ENCODE data around the gene AK1. TPM values are rescaled to one million over a fixed set of nuclear protein-coding genes. Genes with fewer than 3 reads are reported as not detected.

AK1 gene
- total and polyA plus RNA-seq, 2 of the 13 experiments (the other 11 are each of a cell fraction or from before 2014, with no cell fraction given): 19.1 to 32.8 TPM

DNA sequence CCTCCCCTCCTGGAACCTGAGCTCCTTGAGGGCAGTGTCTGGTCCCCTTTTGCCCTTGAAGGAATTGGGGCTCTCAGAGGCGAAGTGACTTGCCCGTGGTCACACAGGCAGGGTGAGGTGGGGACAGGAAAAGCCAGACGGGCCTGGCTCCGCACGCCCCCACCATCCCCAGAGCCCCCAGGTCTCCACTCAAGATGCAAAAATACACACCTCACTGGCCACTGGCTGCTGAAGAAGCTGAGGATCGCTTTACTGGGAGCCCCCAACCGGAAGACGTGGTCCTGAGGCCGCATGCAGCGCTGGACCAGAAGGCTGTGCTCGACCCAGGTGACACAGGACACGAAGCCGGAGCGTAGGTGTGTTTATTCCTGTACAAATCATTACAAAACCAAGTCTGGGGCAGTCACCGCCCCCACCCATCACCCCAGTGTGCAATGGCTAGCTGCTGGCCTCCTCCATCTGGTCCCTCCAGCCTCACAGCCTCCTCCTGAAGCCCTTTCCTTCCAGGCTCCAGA is 7.6 kb upstream of the AK1 start:
- Histone ChIP-seq H4K20me1 (ENCODE audit: insufficient read depth, low read length) (no peaks in the 10 kb centered on the region), H3K4me3 (replicated peaks in 1 of 3; ENCODE audit: insufficient read depth in 1 of 3, low read depth in 2 of 3, low read length in 3 of 3) (no peak overlapping the region), H3K79me2 (ENCODE audit: insufficient read depth, low read length) (no peaks in the 10 kb centered on the region), H3K4me2 (ENCODE audit: low read depth, low read length) (no peak overlapping the region), H3K9ac (ENCODE audit: insufficient read depth, low read depth, low read length) (no peak overlapping the region), H3K4me1 (ENCODE audit: insufficient read depth, low read length) (peaks cover 4% of the 10 kb centered on the region; the same call in 1 of the 2 replicates), H3K36me3 (replicated peaks in 1 of 2; ENCODE audit: control insufficient read depth in 1 of 2, insufficient read depth in 2 of 2, low read length in 2 of 2) (peaks cover 9 to 23% of the 10 kb centered on the region in 2 experiments; a peak in 4 of 5 replicates), H3K9me3 (ENCODE audit: low read length) (no peaks in the 10 kb centered on the region), H3K27ac (ENCODE audit: extremely low read length, insufficient read depth, low read length) (no peak overlapping the region), H3K27me3 (ENCODE audit: control insufficient read depth in 1 of 2, insufficient read depth in 2 of 2, low read length in 2 of 2) (no peaks in the 10 kb centered on the region), H2AFZ (ENCODE audit: low read length) (no peak overlapping the region)
- CTCF ChIA-PET (ENCODE audit: low intra/inter-chr PET ratio, low total read pairs): no interaction called here
- ATAC-seq (no peak; the same call in 2 of the 3 replicates), FAIRE-seq (no peak), DNase-seq (ENCODE audit: low spot score) (no peak)
- TF ChIP-seq, protein P1, sequence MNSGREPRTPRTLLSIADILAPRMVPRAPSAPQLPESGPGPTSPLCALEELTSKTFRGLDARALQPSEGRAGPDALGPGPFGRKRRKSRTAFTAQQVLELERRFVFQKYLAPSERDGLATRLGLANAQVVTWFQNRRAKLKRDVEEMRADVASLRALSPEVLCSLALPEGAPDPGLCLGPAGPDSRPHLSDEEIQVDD (CRISPR knock-in tag; IDR thresholded peaks at IDR 0.05; ENCODE audit: borderline replicate concordance): no peak
- TF ChIP-seq, protein P2, sequence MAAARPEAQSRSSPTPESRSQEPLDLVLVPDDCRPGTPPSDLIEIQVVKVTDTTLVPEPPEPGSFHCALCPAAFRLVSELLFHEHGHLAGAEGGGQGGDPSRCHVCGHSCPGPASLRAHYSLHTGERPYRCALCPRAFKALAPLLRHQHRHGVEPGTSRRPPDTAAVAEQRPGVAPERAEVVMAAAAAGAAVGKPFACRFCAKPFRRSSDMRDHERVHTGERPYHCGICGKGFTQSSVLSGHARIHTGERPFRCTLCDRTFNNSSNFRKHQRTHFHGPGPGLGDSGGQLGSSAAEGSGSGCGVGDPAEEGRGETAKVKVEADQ (CRISPR knock-in tag; IDR thresholded peaks at IDR 0.05; ENCODE audit: borderline replicate concordance): no peak
- TF ChIP-seq AGO2 (optimal IDR thresholded peaks at IDR 0.05; ENCODE audit: low read depth, low read length) (no peak), MLLT10 (CRISPR knock-in tag; IDR thresholded peaks at IDR 0.05) (no peak)
- TF ChIP-seq, protein P3, sequence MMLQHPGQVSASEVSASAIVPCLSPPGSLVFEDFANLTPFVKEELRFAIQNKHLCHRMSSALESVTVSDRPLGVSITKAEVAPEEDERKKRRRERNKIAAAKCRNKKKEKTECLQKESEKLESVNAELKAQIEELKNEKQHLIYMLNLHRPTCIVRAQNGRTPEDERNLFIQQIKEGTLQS (CRISPR knock-in tag; IDR thresholded peaks at IDR 0.05): no peak
- 98% methylated on average over 9 of the region's 15 CpGs for WGBS (ENCODE audit: low lambda C conversion rate)
- POLR2A ChIA-PET: interaction anchor here (0.7 to 2.7 kb wide), 5 partner anchors 10 to 83 kb away, joined by 3 to 12 read pairs (median 3); partner anchors contain the start of genes FPGS and ST6GALNAC4
- no TSS peak for BruUV-seq (replicated peaks)
- intact Hi-C loops (cut with micrococcal nuclease; ENCODE audit: unreplicated experiment): no loop called here
- in situ Hi-C loops (cut with HindIII; ENCODE audit: extremely low pct_ligation_motif_present, low pct_unique_long_range_greater_than_20kb): no loop called here

DNA sequence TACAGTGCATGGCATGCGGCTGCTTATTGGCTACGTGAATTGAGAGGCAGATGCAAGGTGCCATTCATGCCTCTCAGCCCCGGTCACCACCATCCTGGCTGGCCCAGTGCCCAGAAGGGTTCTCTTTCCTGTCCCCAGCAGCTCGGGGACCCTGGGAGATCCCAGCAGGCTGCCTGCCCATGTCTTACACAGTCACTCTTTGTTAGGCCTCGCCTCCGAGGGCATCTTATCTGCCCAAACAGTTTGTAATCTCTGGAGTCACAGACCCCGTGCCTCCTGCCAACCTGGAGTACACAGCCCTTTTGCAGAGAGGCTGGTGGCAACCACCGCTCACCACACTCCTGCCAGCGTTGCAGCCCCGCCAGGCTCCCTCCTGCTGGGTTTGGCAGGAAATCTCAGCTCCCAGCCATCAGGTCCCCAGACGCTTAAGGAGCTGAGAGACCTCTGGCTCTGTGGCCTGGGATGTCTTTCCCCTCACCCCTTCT is 7.0 kb upstream of the AK1 start:
- Histone ChIP-seq H3K27me3 (ENCODE audit: control insufficient read depth in 1 of 2, insufficient read depth in 2 of 2, low read length in 2 of 2) (no peaks in the 10 kb centered on the region), H3K79me2 (ENCODE audit: insufficient read depth, low read length) (no peaks in the 10 kb centered on the region), H3K4me3 (replicated peaks in 1 of 3; ENCODE audit: insufficient read depth in 1 of 3, low read depth in 2 of 3, low read length in 3 of 3) (no peak overlapping the region), H3K9me3 (ENCODE audit: low read length) (no peaks in the 10 kb centered on the region), H3K4me1 (ENCODE audit: insufficient read depth, low read length) (peaks cover 4% of the 10 kb centered on the region; the same call in 1 of the 2 replicates), H4K20me1 (ENCODE audit: insufficient read depth, low read length) (no peaks in the 10 kb centered on the region), H3K9ac (ENCODE audit: insufficient read depth, low read depth, low read length) (no peak overlapping the region), H3K4me2 (ENCODE audit: low read depth, low read length) (no peak overlapping the region), H3K36me3 (replicated peaks in 1 of 2; ENCODE audit: control insufficient read depth in 1 of 2, insufficient read depth in 2 of 2, low read length in 2 of 2) (peaks cover 9 to 19% of the 10 kb centered on the region in 2 experiments; a peak in 4 of 5 replicates), H3K27ac (ENCODE audit: extremely low read length, insufficient read depth, low read length) (no peak overlapping the region), H2AFZ (ENCODE audit: low read length) (no peak overlapping the region)
- FAIRE-seq (no peak), DNase-seq (ENCODE audit: low spot score) (no peak), ATAC-seq (no peak; the same call in none of the 3 replicates)
- CTCF ChIA-PET (ENCODE audit: low intra/inter-chr PET ratio, low total read pairs): no interaction called here
- no TSS peak for BruUV-seq (replicated peaks)
- POLR2A ChIA-PET: interaction anchor here (1.7 to 2.7 kb wide), 2 partner anchors 10 to 13 kb away, joined by 4 to 12 read pairs; no protein-coding TSS in a partner anchor
- intact Hi-C loops (cut with micrococcal nuclease; ENCODE audit: unreplicated experiment): no loop called here
- in situ Hi-C loops (cut with HindIII; ENCODE audit: extremely low pct_ligation_motif_present, low pct_unique_long_range_greater_than_20kb): no loop called here
- 95% methylated on average over 11 of the region's 11 CpGs for WGBS (ENCODE audit: low lambda C conversion rate)
- TF ChIP-seq ZNF160 (CRISPR knock-in tag; IDR thresholded peaks at IDR 0.05) (no peak), ZFP82 (CRISPR knock-in tag; IDR thresholded peaks at IDR 0.05; ENCODE audit: borderline replicate concordance) (no peak), ZNF788 (CRISPR knock-in tag; IDR thresholded peaks at IDR 0.05; ENCODE audit: borderline replicate concordance) (no peak), ZNF225 (CRISPR knock-in tag; IDR thresholded peaks at IDR 0.05) (no peak), ZKSCAN1 (IDR thresholded peaks at IDR 0.05; ENCODE audit: low read length) (no peak)
- TF ChIP-seq, protein P4, sequence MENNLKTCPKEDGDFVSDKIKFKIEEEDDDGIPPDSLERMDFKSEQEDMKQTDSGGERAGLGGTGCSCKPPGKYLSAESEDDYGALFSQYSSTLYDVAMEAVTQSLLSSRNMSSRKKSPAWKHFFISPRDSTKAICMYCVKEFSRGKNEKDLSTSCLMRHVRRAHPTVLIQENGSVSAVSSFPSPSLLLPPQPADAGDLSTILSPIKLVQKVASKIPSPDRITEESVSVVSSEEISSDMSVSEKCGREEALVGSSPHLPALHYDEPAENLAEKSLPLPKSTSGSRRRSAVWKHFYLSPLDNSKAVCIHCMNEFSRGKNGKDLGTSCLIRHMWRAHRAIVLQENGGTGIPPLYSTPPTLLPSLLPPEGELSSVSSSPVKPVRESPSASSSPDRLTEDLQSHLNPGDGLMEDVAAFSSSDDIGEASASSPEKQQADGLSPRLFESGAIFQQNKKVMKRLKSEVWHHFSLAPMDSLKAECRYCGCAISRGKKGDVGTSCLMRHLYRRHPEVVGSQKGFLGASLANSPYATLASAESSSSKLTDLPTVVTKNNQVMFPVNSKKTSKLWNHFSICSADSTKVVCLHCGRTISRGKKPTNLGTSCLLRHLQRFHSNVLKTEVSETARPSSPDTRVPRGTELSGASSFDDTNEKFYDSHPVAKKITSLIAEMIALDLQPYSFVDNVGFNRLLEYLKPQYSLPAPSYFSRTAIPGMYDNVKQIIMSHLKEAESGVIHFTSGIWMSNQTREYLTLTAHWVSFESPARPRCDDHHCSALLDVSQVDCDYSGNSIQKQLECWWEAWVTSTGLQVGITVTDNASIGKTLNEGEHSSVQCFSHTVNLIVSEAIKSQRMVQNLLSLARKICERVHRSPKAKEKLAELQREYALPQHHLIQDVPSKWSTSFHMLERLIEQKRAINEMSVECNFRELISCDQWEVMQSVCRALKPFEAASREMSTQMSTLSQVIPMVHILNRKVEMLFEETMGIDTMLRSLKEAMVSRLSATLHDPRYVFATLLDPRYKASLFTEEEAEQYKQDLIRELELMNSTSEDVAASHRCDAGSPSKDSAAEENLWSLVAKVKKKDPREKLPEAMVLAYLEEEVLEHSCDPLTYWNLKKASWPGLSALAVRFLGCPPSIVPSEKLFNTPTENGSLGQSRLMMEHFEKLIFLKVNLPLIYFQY (CRISPR knock-in tag; IDR thresholded peaks at IDR 0.05; ENCODE audit: borderline replicate concordance): no peak

Measured in HepG2 (cell line).